Caki2 (cell line): Measurements from ENCODE around the gene CLIC4. TPM values are rescaled to one million over a fixed set of nuclear protein-coding genes. Genes with fewer than 3 reads are reported as not detected.
"Not testable (repeated sequence)": the region's sequence is repeated elsewhere in the genome, so short reads cannot be mapped to it uniquely, and the experiment has no call there.

Experiments used
- DNase-seq: peaks from one replicate; pipeline ENCODE4 v3.0.0-alpha.2; 2015; ENCODE audit warnings: low read depth
- in situ Hi-C: cut with HindIII; loops from 2 replicates; pipeline ENCODE4 v1.10.0; 2016; ENCODE audit warnings: low sequenced_read_pairs, low pct_unique_long_range_greater_than_20kb, mixed read lengths
- total RNA-seq: library from RNA; depleted of rRNA; stranded (reverse); fragments of >200 nt; shearing (Covaris generic); gene quantifications from 2 replicates; pipeline ENCODE4 v1.2.3, GENCODE V29; 2014; ENCODE audit warnings: low replicate concordance; rRNA removed

The CLIC4 gene
- total RNA-seq, 1 experiment from 2014 or later = 29.5 TPM

DNA sequence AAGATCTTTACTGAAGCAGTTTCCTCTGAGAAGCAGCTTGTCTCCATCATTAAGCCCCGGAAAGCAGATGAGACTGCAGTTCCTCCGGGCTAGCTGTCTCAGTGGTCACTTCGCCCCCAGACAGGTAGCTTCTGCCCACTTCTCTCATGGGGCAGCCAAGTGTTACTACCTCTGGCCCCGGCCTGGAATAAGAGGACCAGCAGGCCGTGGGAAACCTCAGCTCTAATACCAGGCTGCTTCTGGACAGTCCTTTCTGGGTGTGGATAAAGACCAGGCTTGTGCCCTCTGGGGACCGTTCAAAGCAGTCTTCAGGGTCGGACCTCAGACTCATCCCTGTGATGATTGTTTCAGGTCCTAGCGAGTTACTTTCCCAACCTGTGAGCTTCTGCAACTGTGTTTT, 130.0 kb downstream of the CLIC4 start:
- DNase-seq = no peak
- in situ Hi-C loops = no loop called here

DNA sequence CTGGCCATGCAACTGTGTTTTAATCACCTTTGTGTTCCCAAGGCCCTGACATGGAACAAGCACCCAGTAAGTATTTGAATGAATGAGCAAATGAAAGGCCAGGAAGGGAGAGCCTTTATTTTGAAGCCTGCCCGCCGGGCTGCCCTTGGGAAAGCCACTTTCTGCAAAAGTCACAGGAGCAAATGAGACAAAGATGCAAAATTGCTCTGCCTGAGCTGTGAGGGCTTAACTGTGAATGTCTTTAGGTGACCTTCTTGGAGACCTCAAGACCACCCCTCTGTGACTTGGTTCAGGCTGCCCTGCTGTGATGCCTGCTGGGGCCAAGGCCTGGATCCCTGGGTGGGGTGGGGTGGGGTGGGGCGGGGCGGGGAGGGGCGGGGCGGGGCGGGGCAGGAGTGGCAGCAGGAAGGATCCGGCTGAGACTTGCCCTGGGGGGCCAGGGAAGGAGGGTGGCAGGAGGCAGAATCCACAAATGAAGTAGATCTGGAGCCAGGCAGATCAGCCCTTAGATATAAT, 130.8 kb downstream of the CLIC4 start:
- in situ Hi-C loops = no loop called here
- DNase-seq = no peak

DNA sequence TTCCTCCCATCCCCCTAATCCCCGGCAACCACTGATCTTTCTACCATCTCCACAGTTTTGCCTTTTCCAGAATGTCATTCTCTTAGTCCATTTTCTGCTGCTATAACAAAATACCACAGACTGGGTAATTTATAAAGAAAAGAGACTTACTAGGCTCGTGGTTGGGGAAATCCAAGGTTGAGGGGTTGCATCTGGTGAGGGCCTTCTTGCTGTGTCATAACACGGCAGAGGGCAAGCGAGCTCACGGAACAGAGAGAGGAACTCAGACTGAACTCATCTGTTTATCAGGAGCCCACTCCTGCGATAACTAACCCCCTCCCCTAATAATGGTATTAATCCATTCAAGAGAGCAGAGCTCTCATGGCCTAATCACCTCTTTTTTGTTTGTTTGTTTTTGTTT, 132.8 kb downstream of the CLIC4 start:
- no peak for DNase-seq
- in situ Hi-C loops = no loop called here

DNA sequence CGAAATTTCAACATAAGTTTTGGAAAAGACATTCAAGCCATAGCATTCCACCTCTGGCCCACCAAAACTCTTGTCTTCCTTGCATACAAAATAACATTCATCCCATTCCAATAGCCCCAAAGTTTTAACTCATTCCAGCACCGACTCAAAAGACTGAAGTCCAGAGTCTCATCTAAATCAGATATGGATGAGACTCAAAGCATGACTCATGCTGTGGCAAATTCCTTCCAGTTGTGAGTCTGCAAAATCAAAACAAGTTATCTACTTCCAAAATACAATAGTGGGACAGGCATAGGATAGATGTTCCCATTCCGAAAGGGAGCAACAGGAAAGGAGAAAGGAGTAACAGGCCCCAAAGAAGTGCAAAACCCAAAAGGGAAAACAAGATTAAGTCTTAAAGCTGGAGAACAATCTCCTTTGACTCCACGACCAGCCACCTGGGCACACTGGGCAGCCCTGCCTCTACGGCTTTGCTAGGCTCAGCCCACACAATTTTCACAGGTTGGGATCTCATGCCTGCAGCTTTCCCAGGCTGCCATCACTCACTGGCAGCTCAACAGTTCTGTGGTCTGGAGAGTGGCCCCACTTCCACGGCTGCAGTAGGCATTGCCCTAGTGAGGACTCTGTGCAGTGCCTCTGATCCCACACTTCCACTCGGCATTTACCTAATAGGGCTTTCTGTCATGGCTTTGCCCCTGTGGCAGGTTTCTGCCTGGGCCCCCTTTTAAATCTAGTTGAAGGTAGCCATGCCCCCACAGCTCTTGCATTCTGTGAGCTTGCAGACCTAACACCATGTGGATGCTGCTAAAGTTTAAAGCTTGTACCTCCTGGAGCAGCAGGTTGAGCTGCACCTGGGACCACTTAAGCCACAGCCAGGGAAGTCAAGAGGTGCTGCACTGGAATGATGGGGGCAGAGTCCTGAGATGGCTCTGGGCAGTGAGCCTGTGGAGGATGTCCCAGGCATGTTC, 133.8 kb downstream of the CLIC4 start:
- in situ Hi-C loops = no loop called here
- DNase-seq = no peak

DNA sequence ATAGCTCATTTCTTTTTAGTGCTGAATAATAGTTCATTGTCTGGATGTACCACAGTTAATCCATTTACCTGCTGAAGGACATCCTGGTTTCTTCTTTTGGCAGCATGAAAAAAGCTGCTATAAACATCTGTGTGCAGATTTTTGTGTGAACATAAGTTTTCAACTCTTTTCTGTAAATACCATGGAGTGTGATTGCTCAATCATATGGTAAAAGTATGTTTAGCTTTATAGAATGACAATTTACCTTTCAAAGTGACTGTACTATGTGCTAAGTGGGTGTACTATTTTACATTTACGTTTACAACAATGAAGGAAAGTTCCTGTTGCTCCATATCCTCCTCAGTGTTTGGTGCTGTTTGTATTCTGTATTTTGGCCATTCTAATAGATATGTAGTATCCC, 135.8 kb downstream of the CLIC4 start:
- in situ Hi-C loops = no loop called here
- DNase-seq = no peak

DNA sequence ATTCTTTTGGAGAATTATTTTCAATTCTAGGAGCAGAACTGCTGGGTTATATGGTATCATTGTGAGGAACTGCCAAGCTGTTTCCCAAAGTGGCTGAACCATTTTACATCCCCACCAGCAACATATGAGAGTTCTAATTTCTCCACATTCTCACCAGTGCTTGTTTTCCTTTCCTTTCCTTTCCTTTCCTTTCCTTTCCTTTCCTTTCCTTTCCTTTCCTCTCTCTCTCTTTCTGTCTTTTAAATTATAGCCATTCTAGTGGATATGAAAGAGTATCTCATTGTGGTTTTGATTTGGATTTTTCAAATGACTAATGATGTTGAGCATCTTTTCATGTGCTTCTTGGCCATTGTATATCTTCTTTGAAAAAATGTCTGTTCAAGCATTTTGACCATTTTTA, 139.5 kb downstream of the CLIC4 start:
- DNase-seq = no peak
- in situ Hi-C loops = no loop called here

DNA sequence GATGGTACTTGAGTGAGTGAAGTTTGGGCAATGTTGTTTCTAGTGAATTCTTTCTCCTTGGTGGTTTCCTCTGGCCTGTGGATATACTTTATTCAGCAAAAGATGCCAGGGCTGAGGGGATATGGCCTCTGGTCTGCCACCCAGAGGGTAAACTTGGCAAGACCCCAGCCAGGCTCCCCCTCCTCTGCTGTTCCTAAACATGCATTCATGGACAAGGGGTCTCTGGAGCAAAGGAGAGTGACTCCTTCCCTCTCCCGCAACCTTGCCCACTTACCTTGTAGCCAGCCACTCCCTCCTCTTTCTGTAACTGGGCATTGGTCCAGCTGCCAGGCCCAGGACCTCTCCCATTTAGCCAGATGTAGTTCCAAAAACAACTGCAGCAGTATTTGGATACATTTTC, 141.0 kb downstream of the CLIC4 start:
- DNase-seq = no peak
- in situ Hi-C loops = no loop called here

DNA sequence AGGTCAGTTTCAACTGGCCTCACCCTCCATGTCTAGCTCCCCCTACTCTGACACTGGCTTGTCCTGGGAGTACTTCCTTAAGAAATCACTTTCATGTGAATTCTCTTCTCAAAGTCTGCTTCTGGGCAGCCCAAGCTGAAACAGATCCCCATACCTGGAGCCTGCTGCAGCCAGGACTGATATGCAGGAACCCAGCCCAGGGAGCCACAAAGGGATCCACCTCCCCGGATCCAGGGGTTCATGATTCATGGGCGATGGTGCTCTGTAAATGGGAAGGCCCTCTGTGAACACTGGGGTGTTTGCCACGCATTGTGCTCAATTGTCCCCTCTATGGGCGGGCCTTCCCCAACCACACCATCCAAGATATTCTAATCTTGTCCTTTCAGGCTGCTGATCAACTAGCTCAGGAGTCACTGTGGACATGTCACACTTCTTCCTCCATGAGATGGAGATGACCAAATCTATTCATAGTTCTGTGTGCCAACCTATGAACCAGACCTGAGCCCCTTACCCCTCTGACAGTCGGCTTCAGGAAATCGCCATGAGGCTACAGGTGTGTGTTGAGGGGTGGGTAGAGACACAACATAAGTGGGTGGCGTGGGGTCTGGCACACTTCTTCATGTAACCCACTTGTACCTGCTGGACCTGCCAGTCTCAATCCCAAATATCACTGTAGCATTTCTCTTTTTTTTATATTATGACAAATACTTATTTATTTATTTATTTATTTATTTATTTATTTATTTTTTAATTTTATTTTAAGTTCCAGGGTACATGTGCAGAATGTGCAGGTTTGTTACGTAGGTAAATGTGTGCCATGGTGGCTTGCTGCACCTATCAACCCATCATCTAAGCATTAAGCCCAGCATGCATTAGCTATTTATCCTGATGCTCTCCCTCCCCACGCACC, 143.1 kb downstream of the CLIC4 start:
- in situ Hi-C loops = no loop called here
- DNase-seq = no peak

DNA sequence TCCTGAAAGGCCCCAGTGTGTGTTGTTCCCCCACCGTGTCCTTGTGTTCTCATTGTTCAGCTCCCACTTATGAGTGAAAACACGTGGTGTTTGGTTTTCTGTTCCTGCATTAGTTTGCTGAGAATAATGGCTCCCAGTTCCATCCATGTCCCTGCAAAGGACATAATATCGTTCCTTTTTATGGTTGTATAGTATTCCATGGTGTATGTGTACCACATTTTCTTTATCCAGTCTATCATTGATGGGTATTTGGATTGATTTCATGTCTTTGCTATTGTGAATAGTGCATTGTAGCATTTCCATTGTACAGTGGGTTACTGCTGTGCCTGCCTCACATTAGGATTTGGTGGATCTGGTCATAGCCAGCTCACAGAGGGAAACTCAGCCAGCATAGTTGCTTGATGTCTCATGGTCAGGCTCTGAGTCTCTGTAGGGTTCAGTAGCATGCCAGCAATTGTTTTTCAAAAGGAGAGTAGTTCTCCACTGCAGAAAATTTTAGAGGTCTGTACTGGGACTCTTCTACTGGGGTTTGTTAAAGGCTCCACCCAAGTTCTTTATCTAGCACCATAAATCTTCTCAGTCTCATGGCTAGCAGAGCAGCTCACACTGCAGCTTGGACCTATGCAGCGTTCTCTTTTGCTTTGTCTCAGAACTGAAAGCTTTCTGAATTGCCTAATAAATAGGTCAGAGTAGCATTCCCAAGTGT, 143.9 kb downstream of the CLIC4 start:
- DNase-seq = no peak
- in situ Hi-C loops = no loop called here

DNA sequence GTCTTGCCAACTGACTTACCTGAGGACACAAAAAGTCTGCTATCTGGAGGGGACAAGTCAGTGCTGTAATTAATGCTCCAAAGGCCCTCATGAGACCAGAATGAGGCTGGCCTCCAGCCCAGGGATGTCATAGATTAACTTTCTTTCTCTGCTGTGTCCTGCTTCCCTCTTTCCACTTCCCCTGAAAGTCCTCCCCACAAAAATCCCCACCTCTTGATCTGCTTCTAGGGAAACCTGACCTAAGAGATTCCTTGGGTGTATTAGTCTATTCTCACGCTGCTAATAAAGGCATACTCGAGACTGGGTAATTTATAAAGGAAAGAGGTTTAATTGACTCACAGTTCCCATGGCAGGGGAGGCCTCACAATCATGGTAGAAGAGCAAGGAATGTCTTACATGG, 145.6 kb downstream of the CLIC4 start:
- in situ Hi-C loops = no loop called here

DNA sequence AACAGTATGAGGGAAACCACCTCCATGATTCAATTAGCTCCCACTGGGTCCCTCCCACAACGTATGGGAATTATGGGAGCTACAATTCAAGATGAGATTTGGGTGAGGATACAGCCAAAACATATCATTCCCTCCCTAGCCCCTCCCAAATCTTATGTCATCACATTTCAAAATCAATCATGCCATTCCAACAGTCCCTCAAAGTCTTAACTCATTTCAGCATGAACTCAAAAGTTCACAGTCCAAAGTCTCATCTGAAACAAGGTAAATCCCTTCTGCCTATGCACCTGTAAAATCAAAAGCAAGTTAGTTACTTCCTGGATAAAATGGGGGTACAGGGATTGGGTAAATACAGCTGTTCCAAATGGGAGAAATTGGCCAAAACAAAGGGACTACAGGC, 146.1 kb downstream of the CLIC4 start:
- DNase-seq, in situ Hi-C loops: not testable (repeated sequence)

More for the DNA sequence above, 145.6 kb downstream of the CLIC4 start:
- DNase-seq = no peak

DNA sequence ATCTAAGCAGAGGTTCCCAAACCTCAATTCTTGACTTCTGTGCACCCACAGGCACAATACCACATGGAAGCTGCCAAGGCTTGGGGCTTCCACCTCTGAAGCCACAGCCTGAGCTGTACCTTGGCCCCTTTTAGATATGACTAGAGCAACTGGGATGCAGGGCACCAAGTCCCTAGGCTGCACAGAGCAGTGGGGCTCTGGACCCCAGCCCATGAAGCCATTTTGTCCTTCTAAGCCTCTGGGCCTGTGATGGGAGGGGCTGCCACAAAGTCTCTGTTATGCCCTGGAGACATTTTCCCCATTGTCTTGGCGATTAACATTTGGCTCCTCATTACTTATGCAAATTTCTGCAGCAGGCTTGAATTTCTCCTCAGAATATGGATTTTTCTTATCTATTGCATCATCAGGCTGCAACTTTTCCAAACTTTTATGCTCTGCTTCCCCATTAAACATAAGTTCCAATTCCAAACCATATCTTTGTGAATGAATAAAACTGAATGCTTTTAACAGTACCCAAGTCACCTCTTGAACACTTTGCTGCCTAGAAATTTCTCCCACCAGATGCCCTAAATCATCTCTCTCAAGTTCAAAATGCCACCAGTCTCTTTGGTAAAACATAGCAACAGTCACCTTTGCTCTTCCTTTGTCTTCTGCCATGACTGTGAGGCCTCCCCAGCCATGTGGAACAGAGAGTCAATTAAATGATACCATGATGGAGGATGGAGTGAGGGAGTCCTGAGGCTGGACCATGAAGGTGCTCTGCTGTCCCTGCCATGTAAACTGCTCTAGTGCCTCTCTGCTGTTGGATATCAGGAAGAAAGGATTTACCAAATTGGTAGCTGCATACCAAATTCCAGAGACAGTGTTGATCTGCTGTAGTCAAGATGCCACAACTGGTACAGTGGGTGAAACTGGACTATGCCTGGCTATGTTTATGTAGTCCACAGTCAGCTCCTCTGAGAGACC, 147.2 kb downstream of the CLIC4 start:
- in situ Hi-C loops = no loop called here
- no peak for DNase-seq

DNA sequence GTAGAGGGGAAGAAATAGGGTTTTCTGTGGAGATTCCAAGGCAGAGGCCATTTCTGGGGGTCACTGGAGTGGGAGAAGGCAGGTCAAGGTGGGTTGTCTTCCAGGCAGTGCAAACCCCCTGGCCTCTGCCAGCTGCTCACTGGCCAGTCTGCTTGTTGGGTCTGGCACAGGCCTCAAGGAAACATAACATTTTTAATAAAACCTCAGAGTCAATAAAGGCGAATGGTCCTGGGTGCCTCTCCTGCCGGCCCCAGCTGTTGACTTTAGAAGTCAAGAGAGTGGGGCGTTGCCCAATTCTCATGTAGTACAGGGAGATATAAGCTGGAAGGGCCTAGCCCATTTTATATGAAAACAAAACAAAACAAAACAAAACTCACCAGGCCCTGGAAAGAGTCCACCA, 148.2 kb downstream of the CLIC4 start:
- in situ Hi-C loops = no loop called here
- no peak for DNase-seq

Other genes with a start within 250 kb of the CLIC4 start
- 4.0 and 13.7 TPM in 2 replicates for gene RCAN3, start 242.6 kb upstream of the CLIC4 start, total RNA-seq
- not detected in 2 replicates for gene NCMAP, start 189.4 kb upstream of the CLIC4 start, total RNA-seq
- 6.1 and 9.8 TPM in 2 replicates for gene SRRM1, start 102.1 kb upstream of the CLIC4 start, total RNA-seq
- gene RUNX3, start 184.8 kb downstream of the CLIC4 start, total RNA-seq = not detected in 2 replicates